Erythroblast (primary cell): Measurements from ENCODE around the gene MOGAT2.
"Not testable (repeated sequence)": the region's sequence is repeated elsewhere in the genome, so short reads cannot be mapped to it uniquely, and the experiment has no call there.

Source experiments
- DNase-seq, 2 experiments: peaks; one replicate each; lab custom pipeline; 2025; lab: John Stamatoyannopoulos, UW
- GATA1 ChIP-seq: IDR thresholded peaks from 2 replicates; pipeline ENCODE4 v1.6.1; 2011; ENCODE audit warnings: low read depth, mild to moderate bottlenecking, control low read depth, low read length, moderate library complexity
- POLR2A ChIP-seq: IDR thresholded peaks from 2 replicates; pipeline ENCODE4 v1.6.1; 2011; ENCODE audit warnings: mild to moderate bottlenecking, low read length

The MOGAT2 gene

GRCh38 chr11:75731095-75731494 lies 13.5 kb downstream of the MOGAT2 start:
- no peak for DNase-seq
- TF ChIP-seq POLR2A: no peak
- TF ChIP-seq GATA1: no peak

GRCh38 chr11:75733071-75733430 lies 15.4 kb downstream of the MOGAT2 start:
- TF ChIP-seq POLR2A (no peak), GATA1 (no peak)
- DNase-seq: no peak

GRCh38 chr11:75733431-75734107 lies 15.9 kb downstream of the MOGAT2 start:
- no peak for DNase-seq
- no peak for TF ChIP-seq POLR2A
- no peak for TF ChIP-seq GATA1

- TF ChIP-seq GATA1: no peak
- TF ChIP-seq POLR2A: no peak
- no peak for DNase-seq
Measured at GRCh38 chr11:75734491-75735180, 17.0 kb downstream of the MOGAT2 start.

- TF ChIP-seq GATA1: no peak
- TF ChIP-seq POLR2A: no peak
Measured at GRCh38 chr11:75735181-75735845, 17.7 kb downstream of the MOGAT2 start.

GRCh38 chr11:75737314-75737713 lies 19.7 kb downstream of the MOGAT2 start:
- no peak for TF ChIP-seq GATA1
- TF ChIP-seq POLR2A: no peak
- DNase-seq: no peak

More at GRCh38 chr11:75735181-75735845, 17.7 kb downstream of the MOGAT2 start:
- DNase-seq: no peak

- no peak for TF ChIP-seq POLR2A
- no peak for DNase-seq
Measured at GRCh38 chr11:75740681-75741080, 23.0 kb downstream of the MOGAT2 start.

GRCh38 chr11:75743159-75743558 lies 25.5 kb downstream of the MOGAT2 start:
- not testable (repeated sequence) for DNase-seq

GRCh38 chr11:75743711-75744563 lies 26.3 kb downstream of the MOGAT2 start:
- DNase-seq: no peak
- TF ChIP-seq POLR2A: no peak
- no peak for TF ChIP-seq GATA1

- no peak for DNase-seq
- TF ChIP-seq GATA1: no peak
- TF ChIP-seq POLR2A: no peak
Measured at GRCh38 chr11:75745807-75746206, 28.2 kb downstream of the MOGAT2 start.

- not testable (repeated sequence) for DNase-seq
Measured at GRCh38 chr11:75748729-75749273, 31.2 kb downstream of the MOGAT2 start.

GRCh38 chr11:75754933-75755332 lies 37.3 kb downstream of the MOGAT2 start:
- not testable (repeated sequence) for DNase-seq

GRCh38 chr11:75757651-75758050 lies 40.0 kb downstream of the MOGAT2 start:
- no peak for DNase-seq
- no peak for TF ChIP-seq POLR2A
- TF ChIP-seq GATA1: no peak

- no peak for DNase-seq
- TF ChIP-seq POLR2A: no peak
- no peak for TF ChIP-seq GATA1
Measured at GRCh38 chr11:75759832-75760231, 42.2 kb downstream of the MOGAT2 start.
